Astrocyte (in vitro differentiated cells and primary cell): ENCODE measurements around the gene LRRK2.

ENCODE experiments used
- EZH2 ChIP-seq: IDR thresholded peaks from 2 replicates; pipeline ENCODE4 v1.6.1; 2012; ENCODE audit warnings: mild to moderate bottlenecking, low read length, inconsistent platforms; ENCODE audit not compliant: insufficient read depth
- TF ChIP-seq, protein P1 (sequence below): IDR thresholded peaks from 2 replicates; pipeline ENCODE4 v1.5.1; 2011; ENCODE audit warnings: low read depth, mild to moderate bottlenecking, inconsistent platforms, low read length, moderate library complexity; ENCODE audit not compliant: insufficient read depth

DNA sequence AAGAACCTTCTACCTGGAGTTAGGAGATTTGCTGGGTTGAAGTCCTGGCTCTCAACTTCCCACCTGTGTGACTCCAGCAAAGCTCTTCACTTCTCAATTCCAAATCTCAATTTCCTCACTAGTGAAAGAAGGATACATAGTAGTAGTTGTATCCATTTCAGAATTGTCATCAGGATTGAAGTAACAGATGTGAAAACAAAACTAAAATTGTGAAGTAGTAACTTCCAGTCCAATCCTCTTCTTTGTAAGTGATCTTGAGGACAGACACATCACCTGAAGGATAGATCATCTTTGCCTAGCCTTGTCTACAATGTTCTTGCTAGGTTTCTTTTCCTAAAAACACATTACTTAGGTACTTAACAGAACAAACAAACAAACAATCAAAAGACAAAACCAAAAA, 1.2 kb upstream of the LRRK2 start:
- TF ChIP-seq, protein P1, sequence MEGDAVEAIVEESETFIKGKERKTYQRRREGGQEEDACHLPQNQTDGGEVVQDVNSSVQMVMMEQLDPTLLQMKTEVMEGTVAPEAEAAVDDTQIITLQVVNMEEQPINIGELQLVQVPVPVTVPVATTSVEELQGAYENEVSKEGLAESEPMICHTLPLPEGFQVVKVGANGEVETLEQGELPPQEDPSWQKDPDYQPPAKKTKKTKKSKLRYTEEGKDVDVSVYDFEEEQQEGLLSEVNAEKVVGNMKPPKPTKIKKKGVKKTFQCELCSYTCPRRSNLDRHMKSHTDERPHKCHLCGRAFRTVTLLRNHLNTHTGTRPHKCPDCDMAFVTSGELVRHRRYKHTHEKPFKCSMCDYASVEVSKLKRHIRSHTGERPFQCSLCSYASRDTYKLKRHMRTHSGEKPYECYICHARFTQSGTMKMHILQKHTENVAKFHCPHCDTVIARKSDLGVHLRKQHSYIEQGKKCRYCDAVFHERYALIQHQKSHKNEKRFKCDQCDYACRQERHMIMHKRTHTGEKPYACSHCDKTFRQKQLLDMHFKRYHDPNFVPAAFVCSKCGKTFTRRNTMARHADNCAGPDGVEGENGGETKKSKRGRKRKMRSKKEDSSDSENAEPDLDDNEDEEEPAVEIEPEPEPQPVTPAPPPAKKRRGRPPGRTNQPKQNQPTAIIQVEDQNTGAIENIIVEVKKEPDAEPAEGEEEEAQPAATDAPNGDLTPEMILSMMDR = no peak
- no peak for TF ChIP-seq EZH2
